ENCODE results near the gene PDXDC1.
"Not testable (repeated sequence)": the region's sequence is repeated elsewhere in the genome, so short reads cannot be mapped to it uniquely, and the experiment has no call there.

Gene PDXDC1

GRCh38 chr16:15071916-15072769 lies 97.3 kb downstream of the PDXDC1 start:
- not testable (repeated sequence) for DNase-seq

DNA sequence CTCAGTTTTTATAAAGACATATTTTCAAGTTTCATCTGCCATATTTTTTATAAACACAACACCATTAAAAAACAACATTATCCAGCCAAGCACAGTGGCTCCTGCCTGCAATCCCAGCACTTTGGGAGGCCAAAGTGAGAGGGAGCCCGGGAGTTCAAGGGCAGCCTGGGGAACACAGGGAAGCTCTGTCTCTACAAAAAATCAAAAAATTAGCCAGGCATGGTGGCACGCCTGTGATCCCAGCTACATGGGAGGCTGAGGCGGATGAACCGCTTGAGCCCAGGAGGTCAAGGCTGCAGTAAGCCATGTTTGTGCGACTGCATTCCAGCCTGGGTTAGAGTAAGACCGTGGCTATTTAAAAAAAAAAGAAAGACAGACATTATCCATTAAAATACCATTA lies 98.3 kb downstream of the PDXDC1 start:
- DNase-seq: no peak

- not testable (repeated sequence) for DNase-seq
These were observed 101.3 kb downstream of the PDXDC1 start for GRCh38 chr16:15076161-15076560.

GRCh38 chr16:15080883-15081282 lies 106.1 kb downstream of the PDXDC1 start:
- not testable (repeated sequence) for DNase-seq

DNA sequence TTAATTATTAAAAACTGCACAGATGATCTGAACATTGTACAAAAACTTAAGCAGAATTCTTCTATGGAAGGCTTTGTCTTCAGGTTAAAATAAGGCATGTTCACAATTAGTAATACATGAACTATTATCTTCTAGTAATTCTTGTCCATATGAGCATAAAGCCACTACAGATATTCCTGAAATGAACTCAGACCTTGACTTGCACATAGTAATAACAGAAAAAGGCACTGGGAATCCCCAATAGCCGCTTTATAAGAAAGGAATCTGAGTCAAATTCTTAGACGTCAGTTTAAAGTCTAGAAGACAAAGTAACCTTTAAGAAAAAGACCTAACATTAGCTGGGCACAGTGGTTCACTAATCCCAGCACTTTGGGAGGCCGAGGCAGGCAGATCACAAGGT lies 108.0 kb downstream of the PDXDC1 start:
- not testable (repeated sequence) for DNase-seq

DNA sequence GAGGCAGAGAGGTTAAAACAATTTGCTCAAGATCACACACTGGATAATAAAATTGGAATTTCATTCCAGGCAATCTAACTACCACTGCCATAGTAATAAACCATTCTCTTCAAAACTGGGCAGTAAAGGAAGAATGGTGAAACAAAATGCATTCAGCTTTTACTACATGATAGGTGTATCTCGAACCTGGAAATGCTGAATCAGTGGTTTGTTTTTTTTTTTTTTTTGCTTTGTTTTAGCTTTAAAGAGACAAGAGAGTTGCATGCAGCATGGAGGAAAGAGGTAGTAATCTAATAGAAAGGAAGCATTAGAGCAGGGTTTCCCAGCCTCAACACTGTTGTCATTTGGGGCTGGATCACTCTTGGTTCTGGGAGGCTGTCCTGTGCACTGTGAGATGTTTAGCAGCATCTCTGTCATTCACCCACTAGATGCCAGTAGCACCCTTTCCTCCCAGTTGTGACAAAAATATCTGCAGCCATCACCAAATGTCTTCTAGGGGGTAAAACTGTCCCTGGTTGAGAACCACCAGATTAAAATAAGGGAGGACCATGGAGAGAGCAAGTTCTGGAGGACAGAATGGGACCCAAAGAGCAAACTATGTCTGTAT lies 115.9 kb downstream of the PDXDC1 start:
- DNase-seq: not testable (repeated sequence)

- DNase-seq: not testable (repeated sequence)
These were observed 118.7 kb downstream of the PDXDC1 start for GRCh38 chr16:15093571-15093954.

DNA sequence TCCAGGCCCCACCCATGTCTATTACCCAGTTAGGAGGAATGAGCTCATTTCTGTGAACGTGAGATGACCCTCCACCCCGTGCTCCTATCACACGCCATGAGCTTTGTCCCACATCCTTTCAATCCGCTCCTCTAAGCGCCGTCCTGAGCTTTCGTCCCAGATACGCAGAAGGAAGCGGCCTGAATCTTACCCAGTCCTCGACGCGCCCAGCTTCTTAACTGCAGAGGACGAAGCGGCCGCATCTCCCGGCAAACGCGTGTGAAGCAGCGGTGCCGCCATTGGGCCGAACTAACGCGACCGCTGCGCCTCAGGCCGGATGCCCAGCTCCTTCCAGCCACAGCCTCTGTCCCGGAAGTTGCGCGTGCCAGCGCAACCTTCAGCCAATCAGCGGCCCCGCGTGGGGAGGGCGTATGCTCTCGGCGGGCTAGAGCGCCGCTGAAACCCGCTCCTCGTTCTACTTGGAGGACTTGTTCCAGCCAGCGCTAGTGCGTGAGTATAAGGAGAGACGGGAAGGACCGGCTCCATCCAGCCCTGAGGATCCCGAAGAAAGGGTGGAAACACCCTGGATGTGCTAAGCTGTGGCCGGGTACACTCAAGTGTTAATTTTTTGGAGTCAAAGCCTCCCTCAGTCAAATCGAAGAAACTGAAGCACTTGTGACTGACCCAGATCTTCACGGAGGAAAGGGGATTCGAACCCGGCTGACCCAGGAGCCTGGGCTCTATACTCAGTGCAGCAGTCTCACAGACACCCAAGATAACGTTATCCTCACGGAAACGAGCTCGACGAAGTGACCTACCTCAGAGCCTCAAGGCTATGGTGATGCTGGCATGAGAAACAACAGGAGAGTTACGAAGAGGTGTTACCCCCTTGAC lies 119.4 kb downstream of the PDXDC1 start, which contains the start of gene RRN3:
Gene RRN3, minus strand, starts transcription at position 318 of the 873 bp plus-strand sequence. Its CDS starts 39 bp downstream, at position 279.
- DNase-seq: peak; percentile 95

DNA sequence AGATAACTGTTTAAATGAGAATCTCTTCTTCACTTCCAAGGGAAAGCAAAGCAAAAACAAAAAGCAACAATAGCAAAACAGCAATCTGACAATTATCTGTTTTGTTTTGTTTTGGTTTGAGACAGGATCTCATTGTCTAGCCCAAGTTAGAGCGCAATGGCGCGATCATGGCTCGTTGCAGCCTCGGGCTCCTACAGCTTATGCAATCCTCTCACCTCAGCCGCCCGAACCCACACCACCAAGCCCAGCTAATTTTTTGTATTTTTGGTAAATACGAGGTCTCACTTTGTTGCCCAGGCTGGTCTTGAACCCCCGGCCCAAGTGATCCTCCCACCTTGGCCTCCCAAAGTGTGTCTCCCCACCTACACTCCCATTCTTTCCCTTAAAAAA lies 121.8 kb downstream of the PDXDC1 start:
- not testable (repeated sequence) for DNase-seq

- not testable (repeated sequence) for DNase-seq
These were observed 124.6 kb downstream of the PDXDC1 start for GRCh38 chr16:15099366-15099909.

- not testable (repeated sequence) for DNase-seq
These were observed 125.7 kb downstream of the PDXDC1 start for GRCh38 chr16:15100372-15100987.

GRCh38 chr16:15127641-15128425 lies 153.0 kb downstream of the PDXDC1 start:
- not testable (repeated sequence) for DNase-seq

DNA sequence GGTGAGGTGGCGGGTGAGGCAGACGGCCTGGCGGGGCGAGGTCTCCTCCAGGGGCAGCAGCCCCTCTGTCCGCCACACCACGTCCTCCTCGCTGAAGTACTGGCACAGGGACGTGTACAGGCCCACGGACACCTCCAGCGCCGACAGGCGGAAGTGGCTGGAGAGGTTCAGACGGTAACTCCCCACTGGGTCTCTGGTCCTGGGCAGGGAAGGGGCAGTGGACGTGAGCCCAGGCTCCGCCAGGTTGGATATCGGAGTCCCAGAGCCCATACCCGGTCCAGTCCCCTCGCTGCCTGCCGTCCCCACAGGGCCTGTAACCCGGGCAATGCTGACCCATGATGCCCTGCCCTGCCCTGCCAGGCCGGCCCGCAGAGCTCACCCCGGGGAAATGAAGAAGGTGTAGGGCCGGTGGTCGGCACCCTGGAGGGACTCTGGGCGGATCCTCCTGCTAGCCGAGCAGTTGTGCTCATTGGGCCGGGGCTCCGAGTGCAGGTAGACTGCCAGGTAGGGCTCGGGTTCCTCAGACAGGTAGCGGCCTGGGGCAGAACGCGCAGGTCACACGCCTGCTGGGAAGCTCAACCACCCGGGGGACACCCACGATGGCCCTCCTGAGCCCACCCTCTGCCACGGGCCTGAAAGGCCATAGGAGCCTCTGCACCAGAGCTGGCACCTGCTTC lies 155.6 kb downstream of the PDXDC1 start:
- DNase-seq: not testable (repeated sequence)

DNA sequence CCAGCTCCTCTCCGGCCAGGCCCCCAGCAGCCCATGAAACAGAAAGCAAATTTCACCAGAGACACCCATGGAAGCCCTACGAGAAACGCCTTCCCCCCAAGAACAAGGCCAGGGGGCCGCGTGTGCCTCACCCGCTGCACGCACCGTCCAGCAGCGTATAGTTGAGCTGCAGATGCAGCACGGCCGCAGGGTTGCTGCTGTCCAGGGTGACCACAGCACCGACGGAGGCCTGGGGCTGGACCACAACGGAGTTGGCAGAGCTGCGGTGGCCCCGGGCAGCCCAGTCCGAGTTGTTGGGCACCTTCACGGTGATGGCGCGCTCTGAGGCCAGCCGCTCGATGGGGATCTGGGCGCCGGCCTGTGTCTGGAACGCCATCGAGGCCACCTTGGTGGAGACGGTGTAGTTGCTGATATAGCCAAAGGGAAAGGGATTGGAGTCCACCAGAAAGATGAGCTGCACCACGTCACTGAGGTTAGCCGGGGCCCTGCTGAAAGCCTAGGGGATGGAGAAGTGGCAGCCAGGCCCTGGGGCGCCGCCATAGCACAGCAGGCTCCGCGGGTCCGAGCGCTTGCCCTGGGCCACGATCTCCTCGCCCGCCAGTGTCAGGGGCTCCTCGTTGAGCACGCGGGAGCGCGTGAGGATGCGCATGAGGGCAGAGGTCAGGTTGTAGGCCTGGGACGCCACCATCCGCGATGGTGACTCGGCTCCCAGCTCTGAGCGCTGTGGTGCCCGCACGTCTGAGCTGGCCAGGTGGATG lies 156.3 kb downstream of the PDXDC1 start:
- not testable (repeated sequence) for DNase-seq

DNA sequence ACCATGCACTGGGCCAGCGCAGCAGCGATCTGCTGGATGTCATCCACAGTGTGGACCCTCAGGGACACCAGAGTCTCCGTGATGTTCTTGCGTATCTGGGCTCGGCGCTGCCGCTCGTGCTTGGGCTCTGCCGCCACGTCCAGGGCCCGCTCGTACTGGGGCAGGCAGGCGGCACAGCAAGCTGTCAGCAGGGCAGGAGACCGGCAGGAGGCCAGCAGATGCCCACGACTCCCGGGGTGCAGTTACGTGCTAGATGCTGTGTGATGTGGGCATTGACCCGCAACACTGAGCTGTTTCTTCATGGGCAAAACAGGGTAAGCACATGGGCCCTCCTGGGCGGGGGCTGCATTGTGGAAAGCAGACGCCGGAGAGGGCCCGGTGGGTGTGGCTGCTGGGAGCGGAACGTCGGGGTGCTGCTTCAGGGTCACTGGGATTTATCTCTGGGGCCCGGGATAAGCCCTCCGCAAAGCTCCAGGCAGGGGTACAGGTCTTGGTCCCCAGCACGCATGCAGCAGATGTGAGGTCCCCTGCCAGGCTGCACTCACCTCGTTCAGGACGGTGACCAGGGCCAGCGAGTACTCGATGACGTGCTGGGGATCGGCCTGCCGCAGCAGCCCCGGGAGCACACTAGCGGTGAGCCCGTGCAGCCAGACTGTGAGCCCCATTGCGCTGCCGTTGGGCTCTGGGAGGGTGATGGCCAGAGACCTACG lies 158.0 kb downstream of the PDXDC1 start:
- not testable (repeated sequence) for DNase-seq

- not testable (repeated sequence) for DNase-seq
These were observed 158.7 kb downstream of the PDXDC1 start for GRCh38 chr16:15133554-15133953.

DNA sequence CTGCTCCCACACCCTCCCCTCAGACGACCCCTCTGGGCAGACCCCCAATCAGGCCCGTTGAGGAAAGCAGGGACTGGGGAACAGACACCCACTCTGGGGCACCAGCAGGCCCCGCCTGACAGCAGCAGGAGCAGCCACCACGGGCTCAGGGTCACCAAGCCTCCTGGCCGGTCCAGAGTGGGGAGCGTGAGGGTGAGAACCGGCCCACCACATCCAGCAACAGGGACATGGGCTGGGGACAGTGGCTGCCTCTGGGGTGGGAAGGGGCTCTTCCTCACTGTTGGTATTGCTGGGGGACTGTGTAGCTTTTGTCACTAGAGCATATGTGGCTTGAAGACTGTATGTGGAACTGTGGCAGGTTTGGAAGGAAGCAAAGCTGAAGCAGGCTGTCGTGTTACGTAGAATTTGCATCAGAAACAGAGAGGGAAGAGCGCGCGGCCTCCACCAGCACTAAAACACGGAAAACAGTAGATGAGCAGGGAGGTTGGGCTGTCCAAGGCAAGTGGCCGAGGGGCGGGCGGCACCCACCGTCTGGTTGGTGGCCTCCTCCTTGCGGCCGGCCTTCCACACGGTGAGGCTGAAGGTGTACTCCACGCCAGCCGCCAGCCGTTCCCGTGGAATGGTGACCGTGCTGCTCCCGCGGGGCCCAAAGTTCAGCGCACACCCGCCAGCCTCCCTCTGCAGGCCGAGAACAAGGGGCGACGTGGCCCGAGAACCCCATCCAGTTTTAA lies 160.1 kb downstream of the PDXDC1 start:
- DNase-seq: not testable (repeated sequence)

Measured in right hindlimb (tissue), 1 donor.